AG10803 (cell line): ENCODE measurements around the gene RNF168.
A peak's percentile ranks its signal among the peaks of the same experiment; 100 is the strongest.
"Not testable (repeated sequence)": the region's sequence is repeated elsewhere in the genome, so short reads cannot be mapped to it uniquely, and the experiment has no call there.

Experiments used
- DNase-seq: peaks from one replicate; pipeline ENCODE4 v3.0.0; 2010; ENCODE audit warnings: low read depth
- H3K4me3 ChIP-seq: 2 replicates; pipeline ENCODE4 v1.5.1; 2011; ENCODE audit warnings: mild to moderate bottlenecking, low read length, control low read depth
- TF ChIP-seq, protein P1 (sequence below): conservative IDR thresholded peaks from 2 replicates; pipeline ENCODE4 v1.5.1; 2011; ENCODE audit warnings: mild to moderate bottlenecking, low read length, control low read depth, inconsistent platforms

The RNF168 gene, protein sequence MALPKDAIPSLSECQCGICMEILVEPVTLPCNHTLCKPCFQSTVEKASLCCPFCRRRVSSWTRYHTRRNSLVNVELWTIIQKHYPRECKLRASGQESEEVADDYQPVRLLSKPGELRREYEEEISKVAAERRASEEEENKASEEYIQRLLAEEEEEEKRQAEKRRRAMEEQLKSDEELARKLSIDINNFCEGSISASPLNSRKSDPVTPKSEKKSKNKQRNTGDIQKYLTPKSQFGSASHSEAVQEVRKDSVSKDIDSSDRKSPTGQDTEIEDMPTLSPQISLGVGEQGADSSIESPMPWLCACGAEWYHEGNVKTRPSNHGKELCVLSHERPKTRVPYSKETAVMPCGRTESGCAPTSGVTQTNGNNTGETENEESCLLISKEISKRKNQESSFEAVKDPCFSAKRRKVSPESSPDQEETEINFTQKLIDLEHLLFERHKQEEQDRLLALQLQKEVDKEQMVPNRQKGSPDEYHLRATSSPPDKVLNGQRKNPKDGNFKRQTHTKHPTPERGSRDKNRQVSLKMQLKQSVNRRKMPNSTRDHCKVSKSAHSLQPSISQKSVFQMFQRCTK

DNA sequence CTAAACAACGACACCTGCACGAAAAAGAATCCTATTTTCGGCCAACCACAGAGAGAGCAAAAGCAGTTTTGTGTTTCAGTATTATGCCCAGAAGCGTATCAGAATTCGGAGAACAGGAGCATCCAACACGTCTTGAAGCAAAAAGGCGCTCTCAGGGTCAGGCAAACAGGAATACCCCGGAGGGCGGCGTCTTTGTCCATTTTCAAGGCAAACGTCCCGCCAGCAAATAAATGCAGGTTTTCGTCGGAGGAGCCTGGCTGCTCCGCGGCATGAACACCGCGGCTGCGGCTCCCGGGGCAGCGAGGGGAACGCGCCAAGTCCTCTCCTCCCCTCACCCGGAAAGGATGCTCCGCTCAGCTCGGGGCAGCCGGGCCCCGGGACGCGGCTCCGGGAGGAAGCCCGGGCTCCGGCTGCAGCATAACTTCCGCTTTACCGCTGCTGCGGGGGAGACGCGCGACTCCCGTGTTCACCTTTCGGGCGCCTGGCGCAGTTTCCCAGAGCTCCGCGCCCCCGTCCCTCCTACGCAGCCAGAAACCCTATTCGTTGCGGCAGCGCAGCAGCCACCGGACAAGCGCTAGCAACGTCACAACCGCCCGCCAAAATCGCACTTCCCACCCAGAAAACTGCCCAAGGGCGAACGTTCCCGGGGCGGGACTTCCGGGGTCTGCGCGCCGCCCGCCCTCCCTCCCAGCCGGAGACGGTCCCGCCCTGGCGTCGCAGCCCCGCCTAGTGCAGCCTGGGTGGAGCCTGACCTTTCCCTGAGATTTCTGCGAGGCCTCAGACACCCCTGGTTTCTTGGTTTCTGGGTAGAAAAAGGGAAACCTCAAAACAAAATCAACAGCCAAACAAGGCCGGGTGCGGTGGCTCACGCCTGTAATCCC lies at the start of gene RNF168:
Gene RNF168, minus strand, starts transcription at position 573 of the 881 bp plus-strand sequence. CDS start 595 bp downstream, outside the sequence.
- TF ChIP-seq, protein P1, sequence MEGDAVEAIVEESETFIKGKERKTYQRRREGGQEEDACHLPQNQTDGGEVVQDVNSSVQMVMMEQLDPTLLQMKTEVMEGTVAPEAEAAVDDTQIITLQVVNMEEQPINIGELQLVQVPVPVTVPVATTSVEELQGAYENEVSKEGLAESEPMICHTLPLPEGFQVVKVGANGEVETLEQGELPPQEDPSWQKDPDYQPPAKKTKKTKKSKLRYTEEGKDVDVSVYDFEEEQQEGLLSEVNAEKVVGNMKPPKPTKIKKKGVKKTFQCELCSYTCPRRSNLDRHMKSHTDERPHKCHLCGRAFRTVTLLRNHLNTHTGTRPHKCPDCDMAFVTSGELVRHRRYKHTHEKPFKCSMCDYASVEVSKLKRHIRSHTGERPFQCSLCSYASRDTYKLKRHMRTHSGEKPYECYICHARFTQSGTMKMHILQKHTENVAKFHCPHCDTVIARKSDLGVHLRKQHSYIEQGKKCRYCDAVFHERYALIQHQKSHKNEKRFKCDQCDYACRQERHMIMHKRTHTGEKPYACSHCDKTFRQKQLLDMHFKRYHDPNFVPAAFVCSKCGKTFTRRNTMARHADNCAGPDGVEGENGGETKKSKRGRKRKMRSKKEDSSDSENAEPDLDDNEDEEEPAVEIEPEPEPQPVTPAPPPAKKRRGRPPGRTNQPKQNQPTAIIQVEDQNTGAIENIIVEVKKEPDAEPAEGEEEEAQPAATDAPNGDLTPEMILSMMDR = no peak
- peak within 1 kb of the TSS; percentile 94 for H3K4me3 ChIP-seq
- peak; percentile 90 for DNase-seq

GRCh38 chr3:196552253-196552652 lies 48.7 kb upstream of the RNF168 start:
- TF ChIP-seq, protein P1 = no peak
- no peak overlapping the region for H3K4me3 ChIP-seq
- DNase-seq = no peak

DNA sequence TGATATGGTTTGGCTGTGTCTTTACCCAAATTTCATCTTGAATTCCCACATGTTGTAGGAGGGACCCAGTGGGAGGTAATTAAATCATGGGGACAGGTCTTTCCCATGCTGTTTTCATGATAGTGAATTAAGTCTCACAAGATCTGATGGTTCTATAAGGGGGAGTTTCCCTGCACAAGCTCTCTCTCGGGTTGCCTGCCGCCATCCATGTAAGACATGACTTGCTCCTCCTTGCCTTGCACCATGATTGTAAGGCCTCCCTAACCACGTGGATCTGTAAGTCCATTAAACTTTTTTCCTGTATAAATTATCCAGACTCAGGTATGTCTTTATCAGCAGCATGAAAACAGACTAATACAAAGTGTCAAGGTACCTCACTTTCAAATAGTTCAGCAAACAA lies 46.6 kb upstream of the RNF168 start:
- not testable (repeated sequence) for DNase-seq, H3K4me3 ChIP-seq

GRCh38 chr3:196549312-196549711 lies 45.7 kb upstream of the RNF168 start:
- not testable (repeated sequence) for DNase-seq, H3K4me3 ChIP-seq

GRCh38 chr3:196547067-196547466 lies 43.5 kb upstream of the RNF168 start:
- TF ChIP-seq, protein P1 = no peak
- no peak for DNase-seq
- no peak overlapping the region for H3K4me3 ChIP-seq

GRCh38 chr3:196546537-196546936 lies 43.0 kb upstream of the RNF168 start:
- no peak for DNase-seq
- no peak overlapping the region for H3K4me3 ChIP-seq
- TF ChIP-seq, protein P1 = no peak

DNA sequence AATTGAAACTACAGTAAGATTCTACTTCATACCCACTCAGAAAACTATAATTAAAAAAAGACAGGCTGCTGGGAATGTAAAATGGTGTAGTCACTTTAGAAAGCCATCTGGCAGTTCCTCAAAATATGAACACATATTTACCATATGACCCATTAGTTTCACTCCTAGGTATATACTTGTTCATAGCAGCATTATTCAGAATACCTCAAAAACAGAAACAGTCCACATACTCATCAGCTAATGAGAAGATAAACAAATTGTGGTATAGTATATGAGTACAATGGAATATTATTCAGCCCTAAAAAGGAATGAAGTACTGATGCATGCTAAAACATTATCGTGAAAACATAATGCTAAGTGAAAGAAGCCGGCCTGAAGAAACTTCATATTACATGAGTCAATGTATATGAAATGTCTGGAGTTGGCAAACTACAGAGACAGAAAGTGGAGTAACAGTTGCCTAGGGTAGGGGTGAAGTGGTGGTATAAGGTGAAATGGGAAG lies 41.0 kb upstream of the RNF168 start:
- no peak for DNase-seq
- no peak overlapping the region for H3K4me3 ChIP-seq
- TF ChIP-seq, protein P1 = no peak
